COLO668 (cell line): Measurements from ENCODE around the gene KCNS1.
A peak's percentile ranks its signal among the peaks of the same experiment; 100 is the strongest.
"Not testable (repeated sequence)": the region's sequence is repeated elsewhere in the genome, so short reads cannot be mapped to it uniquely, and the experiment has no call there.

Experiments
- DNase-seq: peaks from one replicate; lab custom pipeline; 2025; ENCODE audit not compliant: unreplicated experiment; lab: John Stamatoyannopoulos, UW

KCNS1 gene, protein sequence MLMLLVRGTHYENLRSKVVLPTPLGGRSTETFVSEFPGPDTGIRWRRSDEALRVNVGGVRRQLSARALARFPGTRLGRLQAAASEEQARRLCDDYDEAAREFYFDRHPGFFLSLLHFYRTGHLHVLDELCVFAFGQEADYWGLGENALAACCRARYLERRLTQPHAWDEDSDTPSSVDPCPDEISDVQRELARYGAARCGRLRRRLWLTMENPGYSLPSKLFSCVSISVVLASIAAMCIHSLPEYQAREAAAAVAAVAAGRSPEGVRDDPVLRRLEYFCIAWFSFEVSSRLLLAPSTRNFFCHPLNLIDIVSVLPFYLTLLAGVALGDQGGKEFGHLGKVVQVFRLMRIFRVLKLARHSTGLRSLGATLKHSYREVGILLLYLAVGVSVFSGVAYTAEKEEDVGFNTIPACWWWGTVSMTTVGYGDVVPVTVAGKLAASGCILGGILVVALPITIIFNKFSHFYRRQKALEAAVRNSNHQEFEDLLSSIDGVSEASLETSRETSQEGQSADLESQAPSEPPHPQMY

DNA sequence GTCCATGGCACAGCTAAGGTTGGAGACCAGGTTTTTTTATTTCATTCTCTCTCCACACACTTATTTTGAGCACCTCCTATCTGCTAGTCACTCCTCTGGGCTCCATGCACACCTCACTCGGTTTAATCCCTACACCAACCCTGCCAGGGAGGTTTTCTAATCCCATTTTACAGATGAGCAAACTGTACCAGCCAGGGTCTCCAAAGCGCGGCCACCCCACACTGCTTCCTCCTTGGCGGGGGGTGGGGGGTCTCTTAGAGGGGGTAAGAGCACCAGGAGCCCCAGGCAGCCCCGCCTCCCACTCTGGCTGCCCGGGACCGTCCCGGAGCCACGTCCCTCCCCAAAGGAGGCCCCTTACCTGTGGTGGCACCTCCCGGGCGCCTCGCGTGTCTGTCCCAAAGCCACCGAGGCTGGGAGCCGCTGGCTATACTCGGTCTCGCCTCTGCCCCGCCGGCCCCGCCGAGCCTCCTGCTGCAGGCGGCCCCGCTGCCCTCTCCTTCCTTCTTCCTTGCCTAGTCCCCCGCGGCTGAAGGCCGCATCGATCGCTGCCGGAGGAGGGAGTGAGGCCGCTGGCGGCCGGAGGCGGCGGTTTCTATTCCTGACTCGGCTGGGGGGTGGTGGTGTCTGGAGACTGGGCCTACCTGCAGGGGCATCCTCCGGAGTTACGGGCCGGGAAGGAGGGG is at the start of gene KCNS1:
TSS of gene KCNS1 (minus strand) at position 565 of the 683 bp plus-strand sequence. CDS start 1,891 bp downstream, outside the sequence.
- peak; percentile 43 for DNase-seq

DNA sequence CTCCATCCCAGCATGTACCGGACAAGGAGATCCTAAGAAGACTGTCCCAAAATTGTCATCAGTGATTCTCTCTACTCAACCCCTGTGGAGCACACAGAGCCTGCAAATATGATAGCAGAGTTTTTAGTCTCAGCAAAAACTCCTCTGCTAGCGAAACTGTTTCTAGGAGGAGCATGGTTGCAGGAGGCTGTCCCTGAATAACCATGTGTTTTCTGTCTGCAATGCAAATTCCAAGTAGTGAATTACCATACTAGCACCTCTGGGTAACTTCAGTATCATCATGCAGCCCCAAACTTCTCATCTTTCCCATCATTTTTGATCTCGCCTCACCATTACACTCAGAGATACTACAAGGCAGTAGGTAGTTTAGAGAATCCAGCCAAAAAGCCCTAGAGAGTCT is 48.1 kb upstream of the KCNS1 start:
- no peak for DNase-seq

DNA sequence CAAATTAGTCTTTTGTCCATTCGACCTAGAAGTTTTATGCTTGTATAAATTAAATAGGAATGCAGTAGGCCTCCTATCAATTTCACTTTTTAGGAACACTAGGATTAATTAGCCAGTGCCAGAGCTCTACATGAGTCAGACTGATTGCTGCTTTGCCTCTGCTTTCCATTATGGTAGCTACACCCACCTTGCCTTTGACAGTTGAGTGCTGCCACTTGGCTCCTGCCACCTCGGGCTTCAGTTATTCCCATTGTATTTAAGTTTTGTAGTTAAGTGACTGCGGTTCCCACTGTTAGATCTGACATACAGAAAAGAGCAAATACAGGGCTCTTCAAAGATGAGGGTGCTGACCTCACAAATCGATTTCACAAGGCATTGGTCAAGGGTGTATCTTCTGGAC is 39.9 kb upstream of the KCNS1 start:
- no peak for DNase-seq

DNA sequence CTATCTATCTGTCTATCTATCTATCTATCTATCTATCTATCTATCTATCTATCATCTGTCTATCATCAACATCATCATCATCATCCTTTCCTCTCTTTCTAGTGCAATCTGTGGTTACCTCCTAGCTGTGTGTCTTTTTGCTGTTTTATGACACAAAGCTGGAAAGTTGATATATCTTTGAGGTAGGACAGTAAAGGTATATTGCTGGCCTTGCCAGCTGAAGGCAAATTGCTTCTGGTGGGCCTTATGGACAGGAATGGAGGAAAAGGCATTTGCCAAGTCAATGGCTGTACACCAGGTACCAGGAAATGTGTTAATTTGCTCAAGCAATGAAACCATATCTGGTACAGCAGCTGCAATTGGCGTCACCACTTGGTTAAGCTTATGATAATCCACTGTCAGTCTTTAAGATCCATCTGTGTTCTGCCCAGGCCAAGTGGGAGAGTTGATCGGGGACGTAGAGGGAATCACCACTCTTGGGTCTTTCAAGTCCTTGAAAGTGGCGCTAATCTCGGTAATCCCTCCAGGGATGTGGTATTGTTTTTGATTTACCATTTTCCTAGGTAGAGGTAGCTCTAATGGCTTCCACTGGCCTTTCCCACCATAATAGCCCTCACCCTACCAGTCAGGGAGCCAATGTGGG is 38.9 kb upstream of the KCNS1 start:
- DNase-seq = not testable (repeated sequence)

DNA sequence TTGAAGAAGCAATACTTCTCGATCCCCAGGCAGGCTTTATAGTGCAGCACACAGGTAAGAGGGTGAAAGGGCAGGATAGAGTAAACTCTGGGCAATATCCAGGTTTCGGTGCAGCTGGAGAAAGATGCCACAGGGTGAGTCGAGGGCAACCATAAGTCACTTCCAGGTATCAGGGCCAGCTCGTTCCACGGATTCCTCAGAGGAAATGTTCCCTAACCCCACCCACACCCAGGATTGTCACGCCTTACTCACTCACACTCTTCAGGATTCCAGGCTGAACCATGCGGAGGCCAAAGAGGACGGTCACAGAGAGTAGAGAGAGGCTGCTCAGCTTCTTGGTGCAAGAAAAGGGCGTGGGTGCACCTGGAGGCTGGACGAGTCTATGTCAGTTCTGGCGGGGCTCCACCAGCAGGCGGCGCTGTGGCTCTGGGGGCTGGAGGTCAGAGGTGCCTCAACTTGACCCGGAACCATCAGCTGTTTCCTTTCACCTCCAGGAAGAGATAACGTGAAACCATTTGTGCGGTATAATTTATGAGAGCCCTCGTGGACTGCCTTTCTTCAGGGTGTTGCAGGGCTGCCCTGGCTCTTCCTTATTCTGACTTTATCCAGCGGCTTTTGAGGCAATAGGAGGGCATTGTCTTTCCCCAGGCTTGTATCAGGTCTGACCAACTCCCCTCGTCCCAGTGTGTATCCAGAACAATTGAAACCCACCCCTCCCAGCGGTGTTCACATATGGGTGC is 37.8 kb upstream of the KCNS1 start:
- peak; percentile 66 for DNase-seq

DNA sequence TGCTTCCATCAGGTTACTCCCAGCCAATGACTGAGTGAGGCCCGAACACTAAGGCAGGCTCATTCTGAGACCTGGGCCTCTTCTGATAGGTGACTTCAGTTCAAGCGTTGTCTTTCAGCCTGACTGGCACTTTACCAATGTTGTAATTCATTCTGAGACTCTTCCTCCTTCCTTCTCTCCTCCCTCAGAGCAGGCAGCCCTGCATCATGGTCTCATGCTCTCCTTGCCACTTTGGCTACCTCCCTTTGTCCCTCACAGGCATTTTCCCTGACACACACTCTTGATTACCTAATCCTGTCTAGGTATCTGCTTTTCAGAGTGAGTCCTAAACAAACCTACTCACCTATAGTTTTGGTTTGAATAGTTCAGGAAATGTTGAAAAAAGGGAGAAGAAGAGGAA is 36.0 kb upstream of the KCNS1 start:
- no peak for DNase-seq

- DNase-seq = no peak
These were observed 27.2 kb upstream of the KCNS1 start for GRCh38 chr20:45128099-45128498.

- DNase-seq = no peak
These were observed 23.4 kb upstream of the KCNS1 start, which contains the start of gene WFDC12 for GRCh38 chr20:45124365-45124764. WFDC12 (minus strand) TSS chr20:45124465; CDS start chr20:45124447, 18 bp downstream.

- DNase-seq = no peak
These were observed 20.5 kb upstream of the KCNS1 start for GRCh38 chr20:45121388-45121787.

GRCh38 chr20:45119556-45120266 is 18.8 kb upstream of the KCNS1 start:
- no peak for DNase-seq

- DNase-seq = no peak
These were observed 17.1 kb upstream of the KCNS1 start for GRCh38 chr20:45118028-45118427.

GRCh38 chr20:45117581-45117980 is 16.7 kb upstream of the KCNS1 start:
- no peak for DNase-seq

GRCh38 chr20:45115829-45116228 is 14.9 kb upstream of the KCNS1 start:
- no peak for DNase-seq

GRCh38 chr20:45115386-45115774 is 14.5 kb upstream of the KCNS1 start:
- DNase-seq = no peak

- no peak for DNase-seq
These were observed 13.8 kb upstream of the KCNS1 start, which contains the start of gene WFDC5 for GRCh38 chr20:45114465-45115385. WFDC5 (minus strand) TSS chr20:45115174; CDS start chr20:45115083, 91 bp downstream.

- no peak for DNase-seq
These were observed 12.9 kb upstream of the KCNS1 start for GRCh38 chr20:45113865-45114264.

DNA sequence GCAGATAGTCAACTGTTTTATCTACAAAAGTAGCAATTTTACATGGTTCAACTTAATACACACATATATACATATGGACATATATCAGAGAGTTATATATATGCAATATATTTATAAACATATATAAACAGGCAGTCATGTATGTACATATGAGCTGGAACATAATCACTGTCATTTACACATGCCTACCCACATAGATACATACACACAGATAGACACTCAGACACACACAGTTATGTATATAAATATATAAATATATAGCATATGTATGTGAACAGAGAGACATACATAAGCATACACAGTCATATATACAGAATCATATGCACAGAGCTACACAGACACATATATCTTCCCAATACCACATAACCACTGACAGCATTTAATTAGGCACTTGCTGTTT is 11.8 kb upstream of the KCNS1 start:
- DNase-seq = no peak

GRCh38 chr20:45111799-45112471 is 11.0 kb upstream of the KCNS1 start:
- no peak for DNase-seq

- no peak for DNase-seq
These were observed 10.4 kb upstream of the KCNS1 start for GRCh38 chr20:45111285-45111684.
